ENCODE measurements around the gene PLEKHH1.

The PLEKHH1 gene

DNA sequence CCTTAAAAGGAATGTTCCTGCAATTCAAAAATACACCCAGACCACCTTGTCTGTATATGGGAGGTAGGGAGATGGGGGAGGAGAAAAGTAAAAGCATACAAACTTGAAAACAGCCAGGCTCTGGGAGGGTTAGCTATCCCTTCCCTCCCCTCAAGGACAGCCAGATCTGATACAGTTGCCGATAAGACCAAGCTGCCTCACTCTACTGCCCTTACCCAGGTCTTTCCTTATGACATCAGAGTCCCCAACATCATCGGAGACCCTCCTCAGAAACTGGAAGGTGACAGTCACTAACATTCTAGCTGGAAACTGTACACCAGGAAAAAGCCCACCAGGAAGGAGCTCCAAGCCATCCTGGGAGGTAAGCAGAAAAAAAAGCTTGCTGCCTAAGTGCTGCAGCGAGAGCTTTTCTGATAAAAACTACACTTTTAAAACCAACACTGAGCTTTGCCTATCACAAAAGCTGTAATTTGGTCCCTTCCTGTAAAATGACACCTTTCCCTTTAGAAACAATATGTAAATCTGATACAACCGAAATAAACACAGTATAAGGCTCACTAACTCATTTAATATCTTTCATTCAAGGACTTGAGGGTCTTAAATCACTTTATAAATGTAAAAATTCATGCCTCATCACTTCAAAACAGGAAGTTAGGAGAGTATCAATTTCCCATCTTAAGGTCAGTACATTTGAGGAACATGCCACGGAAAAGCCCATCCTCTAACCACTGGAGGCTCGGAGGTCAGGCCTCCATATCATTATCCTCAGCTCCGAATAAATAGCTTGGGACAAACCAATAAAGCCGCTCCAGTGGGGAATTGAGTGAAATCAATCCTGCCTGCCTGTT, 20.4 kb upstream of the PLEKHH1 start:
- TF ChIP-seq, protein P1, sequence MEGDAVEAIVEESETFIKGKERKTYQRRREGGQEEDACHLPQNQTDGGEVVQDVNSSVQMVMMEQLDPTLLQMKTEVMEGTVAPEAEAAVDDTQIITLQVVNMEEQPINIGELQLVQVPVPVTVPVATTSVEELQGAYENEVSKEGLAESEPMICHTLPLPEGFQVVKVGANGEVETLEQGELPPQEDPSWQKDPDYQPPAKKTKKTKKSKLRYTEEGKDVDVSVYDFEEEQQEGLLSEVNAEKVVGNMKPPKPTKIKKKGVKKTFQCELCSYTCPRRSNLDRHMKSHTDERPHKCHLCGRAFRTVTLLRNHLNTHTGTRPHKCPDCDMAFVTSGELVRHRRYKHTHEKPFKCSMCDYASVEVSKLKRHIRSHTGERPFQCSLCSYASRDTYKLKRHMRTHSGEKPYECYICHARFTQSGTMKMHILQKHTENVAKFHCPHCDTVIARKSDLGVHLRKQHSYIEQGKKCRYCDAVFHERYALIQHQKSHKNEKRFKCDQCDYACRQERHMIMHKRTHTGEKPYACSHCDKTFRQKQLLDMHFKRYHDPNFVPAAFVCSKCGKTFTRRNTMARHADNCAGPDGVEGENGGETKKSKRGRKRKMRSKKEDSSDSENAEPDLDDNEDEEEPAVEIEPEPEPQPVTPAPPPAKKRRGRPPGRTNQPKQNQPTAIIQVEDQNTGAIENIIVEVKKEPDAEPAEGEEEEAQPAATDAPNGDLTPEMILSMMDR (conservative IDR thresholded peaks at IDR 0.05; ENCODE audit: low read depth, low read length), result no peak
- H3K4me3 ChIP-seq (IDR thresholded peaks at IDR 0.05; ENCODE audit: insufficient read depth, low read depth, low read length), result no peak overlapping the region
- H3K27me3 ChIP-seq (ENCODE audit: insufficient read depth, low read depth), result no peaks in the 10 kb centered on the region
- no peaks in the 10 kb centered on the region for H3K36me3 ChIP-seq (ENCODE audit: insufficient read depth)
- H3K4me1 ChIP-seq (ENCODE audit: low read depth, poor library complexity, severe bottlenecking), result peaks cover 4% of the 10 kb centered on the region
- H3K4me2 ChIP-seq, result no peak overlapping the region
- H3K79me2 ChIP-seq (ENCODE audit: insufficient read depth, low read depth), result no peaks in the 10 kb centered on the region
- no peak overlapping the region for H3K27ac ChIP-seq
- no peaks in the 10 kb centered on the region for H4K20me1 ChIP-seq (ENCODE audit: insufficient read depth)
- no peak overlapping the region for H3K9ac ChIP-seq
- H2AFZ ChIP-seq (ENCODE audit: low read depth), result no peak overlapping the region

DNA sequence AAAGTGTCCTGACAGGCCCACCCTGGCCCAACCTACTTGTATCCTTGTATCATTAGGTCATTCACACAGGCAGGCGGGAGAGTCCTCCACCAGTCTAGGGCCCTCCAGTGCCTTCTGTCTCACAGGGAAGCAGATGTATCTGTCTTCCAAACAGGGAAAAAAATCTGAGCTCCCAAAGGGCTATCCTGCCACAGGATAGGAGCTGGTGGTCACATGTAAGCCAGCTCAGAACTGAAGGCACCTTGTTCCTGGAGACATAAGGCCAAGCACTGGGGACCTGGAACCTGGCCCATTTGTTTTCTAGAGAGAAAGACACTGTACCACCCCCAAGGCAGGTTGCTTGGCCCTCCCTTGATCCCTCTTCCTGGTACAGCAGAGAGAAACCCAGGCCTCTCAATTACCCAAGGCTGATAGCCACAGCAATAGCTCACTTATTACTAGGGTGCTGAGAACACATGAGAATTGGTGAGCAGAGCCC, 19.4 kb upstream of the PLEKHH1 start:
- peaks cover 4% of the 10 kb centered on the region for H3K4me1 ChIP-seq (ENCODE audit: low read depth, poor library complexity, severe bottlenecking)
- H3K27ac ChIP-seq, result no peak overlapping the region
- no peak overlapping the region for H3K4me2 ChIP-seq
- no peaks in the 10 kb centered on the region for H3K79me2 ChIP-seq (ENCODE audit: insufficient read depth, low read depth)
- no peaks in the 10 kb centered on the region for H4K20me1 ChIP-seq (ENCODE audit: insufficient read depth)
- H3K36me3 ChIP-seq (ENCODE audit: insufficient read depth), result no peaks in the 10 kb centered on the region
- no peak overlapping the region for H2AFZ ChIP-seq (ENCODE audit: low read depth)
- no peaks in the 10 kb centered on the region for H3K27me3 ChIP-seq (ENCODE audit: insufficient read depth, low read depth)
- no peak overlapping the region for H3K9ac ChIP-seq
- no peak overlapping the region for H3K4me3 ChIP-seq (IDR thresholded peaks at IDR 0.05; ENCODE audit: insufficient read depth, low read depth, low read length)
- TF ChIP-seq, protein P1 (conservative IDR thresholded peaks at IDR 0.05; ENCODE audit: low read depth, low read length), result no peak

DNA sequence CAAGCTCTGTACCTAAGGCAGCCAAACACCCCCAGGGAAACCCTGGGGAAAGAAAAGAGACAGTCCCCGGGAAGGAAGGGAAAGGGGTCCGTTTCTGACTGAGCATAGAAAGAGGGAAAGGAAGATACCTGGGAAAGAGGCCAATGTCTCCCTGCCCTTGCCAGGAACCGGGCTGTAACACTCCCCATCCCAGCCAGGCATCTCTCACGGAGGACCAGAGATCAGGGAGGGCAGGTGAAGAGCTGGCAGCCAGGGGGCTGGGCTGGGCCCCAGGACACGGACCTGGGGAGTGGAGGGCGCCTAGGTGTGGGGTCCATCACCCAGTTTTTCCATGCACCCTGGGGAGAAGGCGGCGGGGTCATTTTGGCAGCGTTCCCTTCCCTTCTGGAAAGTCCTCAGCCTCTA, 18.9 kb upstream of the PLEKHH1 start:
- Histone ChIP-seq H3K27ac (no peak overlapping the region), H3K79me2 (ENCODE audit: insufficient read depth, low read depth) (no peaks in the 10 kb centered on the region), H3K27me3 (ENCODE audit: insufficient read depth, low read depth) (no peaks in the 10 kb centered on the region), H4K20me1 (ENCODE audit: insufficient read depth) (no peaks in the 10 kb centered on the region), H3K4me2 (no peak overlapping the region; the same call in 1 of the 2 replicates), H3K4me1 (ENCODE audit: low read depth, poor library complexity, severe bottlenecking) (peaks cover 4% of the 10 kb centered on the region), H2AFZ (ENCODE audit: low read depth) (peak overlapping the region; percentile 61; the same call in 1 of the 2 replicates), H3K36me3 (ENCODE audit: insufficient read depth) (no peaks in the 10 kb centered on the region), H3K9ac (no peak overlapping the region), H3K4me3 (IDR thresholded peaks at IDR 0.05; ENCODE audit: insufficient read depth, low read depth, low read length) (no peak overlapping the region)
- TF ChIP-seq, protein P1 (conservative IDR thresholded peaks at IDR 0.05; ENCODE audit: low read depth, low read length), result no peak

DNA sequence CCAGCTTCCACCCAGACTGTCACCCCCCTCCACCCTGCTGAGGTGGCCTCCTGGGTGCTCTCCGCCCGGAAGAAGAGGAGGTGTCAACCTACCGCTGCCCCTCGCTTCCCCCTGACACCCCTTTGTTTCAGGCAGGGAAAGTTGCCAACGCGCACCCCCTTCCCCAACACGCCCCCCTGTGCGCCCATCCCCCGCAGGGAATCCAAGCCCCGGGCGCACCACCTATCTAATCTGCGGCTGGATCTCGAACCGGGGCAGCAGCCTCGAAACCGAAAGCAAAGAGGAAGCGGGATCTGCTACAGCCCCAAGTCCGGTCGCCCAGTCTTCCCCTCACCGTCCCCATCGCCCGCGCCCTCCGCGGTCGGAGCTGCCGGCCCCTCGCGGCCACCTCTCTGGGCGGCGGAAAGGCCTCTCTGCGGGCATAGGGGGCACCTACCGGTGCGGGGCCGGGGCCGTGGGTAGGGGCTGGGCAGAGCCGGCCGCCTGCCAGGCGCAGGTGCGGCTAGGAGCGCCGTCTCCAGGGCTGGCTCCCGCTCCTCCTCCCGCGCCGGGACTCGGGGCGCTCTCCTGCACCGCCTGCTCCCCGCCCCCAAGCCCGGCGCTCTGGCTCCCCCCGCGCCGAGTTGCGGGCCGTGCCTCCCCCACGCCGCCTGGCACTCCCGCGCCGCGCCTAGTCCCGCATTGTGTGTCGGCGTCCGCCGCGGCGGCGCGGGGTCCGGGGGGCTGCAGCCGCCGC, 18.3 kb upstream of the PLEKHH1 start:
- Histone ChIP-seq H2AFZ (ENCODE audit: low read depth) (peak overlapping the region; percentile 61), H4K20me1 (ENCODE audit: insufficient read depth) (no peaks in the 10 kb centered on the region), H3K27ac (no peak overlapping the region), H3K36me3 (ENCODE audit: insufficient read depth) (no peaks in the 10 kb centered on the region), H3K27me3 (ENCODE audit: insufficient read depth, low read depth) (no peaks in the 10 kb centered on the region), H3K9ac (peak overlapping the region; percentile 27; the same call in 1 of the 2 replicates), H3K4me1 (ENCODE audit: low read depth, poor library complexity, severe bottlenecking) (peaks cover 4% of the 10 kb centered on the region), H3K4me3 (IDR thresholded peaks at IDR 0.05; ENCODE audit: insufficient read depth, low read depth, low read length) (no peak overlapping the region), H3K4me2 (peak overlapping the region; percentile 51), H3K79me2 (ENCODE audit: insufficient read depth, low read depth) (no peaks in the 10 kb centered on the region)
- TF ChIP-seq, protein P1 (conservative IDR thresholded peaks at IDR 0.05; ENCODE audit: low read depth, low read length), result no peak

Measured in KMS-11 (cell line).